GM12801 (cell line): ENCODE data around the gene CIB2.

Experiments
- CTCF ChIP-seq: IDR thresholded peaks from one replicate; pipeline ENCODE4 v1.5.1; 2011; ENCODE audit warnings: control low read depth; ENCODE audit not compliant: insufficient read length; ENCODE audit errors: extremely low read depth

The CIB2 gene

DNA sequence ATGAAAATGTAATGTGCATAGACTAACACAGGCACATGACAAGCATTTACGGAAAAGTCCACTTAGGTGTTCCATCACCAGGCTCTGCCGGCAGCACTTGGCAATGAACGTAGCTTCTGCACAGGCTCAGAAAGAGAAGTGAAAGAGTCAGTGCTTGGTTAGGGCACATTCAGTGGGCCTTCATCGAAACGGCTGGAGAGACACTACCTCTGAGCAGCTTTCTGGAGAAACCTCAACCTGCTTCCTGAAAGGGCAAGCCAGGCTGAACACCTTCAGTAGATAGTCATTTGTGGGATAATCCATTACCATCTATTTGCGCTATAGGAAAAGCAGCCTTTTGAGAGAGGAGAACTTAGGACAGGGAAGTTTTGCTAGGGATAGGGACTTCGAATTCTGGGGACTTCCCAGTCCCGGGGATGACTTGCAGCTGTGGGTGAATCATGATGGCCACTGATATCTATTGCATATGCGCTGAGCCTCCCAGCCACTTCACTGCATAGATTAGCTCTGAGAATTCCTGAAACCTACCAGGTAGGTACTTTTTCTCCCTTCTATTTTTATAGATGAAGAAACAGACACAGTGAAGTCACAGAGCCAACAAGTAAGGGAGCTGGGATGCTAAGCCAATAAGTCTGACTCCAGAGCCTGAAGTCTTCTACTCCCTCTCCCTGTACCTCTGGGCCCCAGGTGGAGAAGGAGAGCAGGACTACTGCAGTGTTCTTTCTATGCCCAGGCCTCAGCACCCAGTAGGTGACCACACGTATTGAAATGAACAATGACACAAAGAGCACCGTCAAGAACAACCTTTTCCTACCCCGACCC is 43.1 kb downstream of the CIB2 start:
- no peak for TF ChIP-seq CTCF

- no peak for TF ChIP-seq CTCF
Observed at GRCh38 chr15:78085928-78086327, 45.3 kb downstream of the CIB2 start.

GRCh38 chr15:78084449-78084750 is 46.8 kb downstream of the CIB2 start:
- no peak for TF ChIP-seq CTCF

GRCh38 chr15:78083687-78084448 is 47.4 kb downstream of the CIB2 start:
- no peak for TF ChIP-seq CTCF

DNA sequence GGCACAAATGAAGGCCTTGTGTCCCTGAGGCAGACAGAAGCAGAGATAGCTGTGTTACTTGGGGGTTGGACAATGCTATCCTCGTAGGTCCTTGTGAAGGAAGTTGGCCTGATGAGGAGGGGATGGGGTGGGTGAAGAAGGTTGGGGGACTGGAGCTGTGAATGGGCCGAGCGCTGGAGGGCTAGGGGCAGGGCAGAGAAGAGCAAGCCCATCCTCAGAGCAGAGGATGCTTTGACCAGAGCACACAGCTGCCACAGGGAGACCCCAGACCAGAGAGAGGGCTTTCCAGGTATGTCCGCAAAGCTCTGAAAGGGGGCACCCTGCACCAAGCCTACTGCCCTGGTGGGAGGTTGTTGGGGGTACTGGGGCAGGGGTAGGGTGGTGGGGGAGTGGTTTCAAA is 48.1 kb downstream of the CIB2 start:
- TF ChIP-seq CTCF = no peak

DNA sequence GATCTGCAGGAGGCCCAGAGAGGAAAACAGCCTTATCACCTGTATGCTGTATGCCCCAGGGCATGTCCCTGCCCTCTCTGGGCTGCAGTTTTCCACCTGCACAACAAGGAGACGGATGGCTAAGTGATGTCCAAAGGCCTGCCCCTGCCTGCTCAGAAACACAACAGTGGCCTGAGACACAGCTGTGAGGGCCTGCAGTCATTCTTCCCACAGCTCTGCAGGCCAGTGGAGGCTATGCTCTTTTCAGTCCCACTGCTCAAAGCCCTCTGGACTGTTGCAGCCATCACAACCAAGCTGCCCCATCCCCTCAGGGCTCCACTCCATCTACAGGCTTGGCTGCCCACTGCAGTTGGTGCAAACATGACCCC is 48.5 kb downstream of the CIB2 start:
- TF ChIP-seq CTCF = no peak

- TF ChIP-seq CTCF = no peak
Observed at GRCh38 chr15:78082106-78082742, 49.0 kb downstream of the CIB2 start.
